Measurements from ENCODE around the gene SAMD4A.

The SAMD4A gene

GRCh38 chr14:54688229-54688628 lies 121.3 kb downstream of the SAMD4A start:
- Histone ChIP-seq H3K36me3 (ENCODE audit: control insufficient read depth, insufficient read depth, low read length) (no peaks in the 10 kb centered on the region), H3K4me1 (ENCODE audit: control insufficient read depth, insufficient read depth, low read length) (peaks cover 14% of the 10 kb centered on the region), H3K27ac (ENCODE audit: insufficient read depth, low read depth, low read length, poor library complexity, severe bottlenecking) (no peak overlapping the region), H3K4me3 (ENCODE audit: insufficient read depth, low read depth, low read length) (no peak overlapping the region), H3K9me3 (ENCODE audit: control insufficient read depth, low read length) (no peaks in the 10 kb centered on the region), H3K27me3 (ENCODE audit: control insufficient read depth, insufficient read depth, low read length, poor library complexity, severe bottlenecking) (no peaks in the 10 kb centered on the region)
- WGBS, 2 experiments = 92 to 94% methylated on average over 10 of the region's 10 CpGs

- Histone ChIP-seq H3K27ac (ENCODE audit: insufficient read depth, low read depth, low read length, poor library complexity, severe bottlenecking) (no peak overlapping the region), H3K4me1 (ENCODE audit: control insufficient read depth, insufficient read depth, low read length) (peaks cover 5% of the 10 kb centered on the region), H3K36me3 (ENCODE audit: control insufficient read depth, insufficient read depth, low read length) (no peaks in the 10 kb centered on the region), H3K9me3 (ENCODE audit: control insufficient read depth, low read length) (no peaks in the 10 kb centered on the region), H3K27me3 (ENCODE audit: control insufficient read depth, insufficient read depth, low read length, poor library complexity, severe bottlenecking) (no peaks in the 10 kb centered on the region), H3K4me3 (ENCODE audit: insufficient read depth, low read depth, low read length) (no peak overlapping the region)
- WGBS, 2 experiments = 88 to 100% methylated on average over 1 of the region's 1 CpG
Observed at GRCh38 chr14:54689928-54690327, 123.0 kb downstream of the SAMD4A start.

DNA sequence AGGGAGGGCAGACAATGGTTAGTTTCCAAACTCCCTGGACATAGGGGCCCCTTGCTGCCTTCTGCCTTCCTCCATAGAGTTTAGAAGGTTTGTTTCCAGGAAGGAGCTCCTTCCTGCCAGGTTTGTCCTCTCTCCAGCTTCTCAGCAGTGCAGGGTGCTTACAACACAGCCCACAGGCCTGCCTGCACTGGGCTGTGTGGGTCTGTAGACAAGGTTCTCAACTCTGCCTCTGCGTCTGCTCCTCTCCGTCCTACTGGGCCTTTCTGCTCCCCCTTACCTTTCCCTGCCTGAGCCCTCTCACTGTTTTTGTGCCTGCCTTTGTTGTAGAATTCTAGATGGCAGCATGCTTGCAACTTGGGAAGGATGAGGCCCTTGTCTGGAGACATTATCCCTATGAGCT lies 124.0 kb downstream of the SAMD4A start:
- Histone ChIP-seq H3K9me3 (ENCODE audit: control insufficient read depth, low read length) (no peaks in the 10 kb centered on the region), H3K27me3 (ENCODE audit: control insufficient read depth, insufficient read depth, low read length, poor library complexity, severe bottlenecking) (no peaks in the 10 kb centered on the region), H3K4me1 (ENCODE audit: control insufficient read depth, insufficient read depth, low read length) (peaks cover 5% of the 10 kb centered on the region), H3K27ac (ENCODE audit: insufficient read depth, low read depth, low read length, poor library complexity, severe bottlenecking) (no peak overlapping the region), H3K4me3 (ENCODE audit: insufficient read depth, low read depth, low read length) (no peak overlapping the region), H3K36me3 (ENCODE audit: control insufficient read depth, insufficient read depth, low read length) (no peaks in the 10 kb centered on the region)
- 85 to 94% methylated on average over 2 of the region's 2 CpGs for WGBS, 2 experiments

DNA sequence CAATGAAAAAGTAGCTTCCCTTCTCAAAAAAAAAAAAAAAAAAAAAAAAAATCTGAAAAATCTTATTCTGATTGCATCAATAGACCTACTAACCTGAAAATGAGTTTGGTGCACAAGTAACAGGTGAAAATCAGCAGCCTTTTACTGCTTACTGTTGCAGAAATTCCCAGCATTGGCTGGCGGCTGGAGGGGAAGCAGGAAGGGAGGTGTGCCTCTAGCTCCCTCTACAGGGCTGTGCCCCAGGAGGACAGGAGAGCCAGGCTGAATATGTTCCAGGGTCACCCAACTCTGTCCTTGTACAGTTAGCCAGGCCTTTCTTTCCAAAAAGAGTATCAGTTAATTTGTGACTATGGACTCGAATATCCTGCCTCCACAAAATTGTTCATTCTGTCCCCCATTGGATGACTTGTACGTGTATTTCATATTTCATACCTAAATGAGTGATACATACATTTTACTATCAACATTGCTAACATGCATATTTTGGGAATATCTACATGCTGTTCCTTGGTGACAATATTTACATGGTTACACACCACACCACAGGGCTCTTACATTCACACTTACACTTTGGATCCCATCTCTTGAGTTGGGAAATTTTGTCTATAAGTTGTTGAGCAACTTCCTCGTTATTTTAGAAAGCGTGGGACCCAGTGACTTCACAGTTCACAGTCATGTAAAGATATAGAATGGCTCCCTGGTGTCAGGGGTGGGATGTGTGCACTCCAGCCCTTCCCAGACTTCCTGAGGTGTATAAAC lies 124.8 kb downstream of the SAMD4A start:
- no peaks in the 10 kb centered on the region for H3K27me3 ChIP-seq (ENCODE audit: control insufficient read depth, insufficient read depth, low read length, poor library complexity, severe bottlenecking)
- no peak overlapping the region for H3K27ac ChIP-seq (ENCODE audit: insufficient read depth, low read depth, low read length, poor library complexity, severe bottlenecking)
- H3K4me1 ChIP-seq (ENCODE audit: control insufficient read depth, insufficient read depth, low read length) = peaks cover 5% of the 10 kb centered on the region
- no peaks in the 10 kb centered on the region for H3K36me3 ChIP-seq (ENCODE audit: control insufficient read depth, insufficient read depth, low read length)
- WGBS, 2 experiments = 47 to 53% methylated on average over 5 of the region's 5 CpGs
- H3K9me3 ChIP-seq (ENCODE audit: control insufficient read depth, low read length) = no peaks in the 10 kb centered on the region
- H3K4me3 ChIP-seq (ENCODE audit: insufficient read depth, low read depth, low read length) = no peak overlapping the region

DNA sequence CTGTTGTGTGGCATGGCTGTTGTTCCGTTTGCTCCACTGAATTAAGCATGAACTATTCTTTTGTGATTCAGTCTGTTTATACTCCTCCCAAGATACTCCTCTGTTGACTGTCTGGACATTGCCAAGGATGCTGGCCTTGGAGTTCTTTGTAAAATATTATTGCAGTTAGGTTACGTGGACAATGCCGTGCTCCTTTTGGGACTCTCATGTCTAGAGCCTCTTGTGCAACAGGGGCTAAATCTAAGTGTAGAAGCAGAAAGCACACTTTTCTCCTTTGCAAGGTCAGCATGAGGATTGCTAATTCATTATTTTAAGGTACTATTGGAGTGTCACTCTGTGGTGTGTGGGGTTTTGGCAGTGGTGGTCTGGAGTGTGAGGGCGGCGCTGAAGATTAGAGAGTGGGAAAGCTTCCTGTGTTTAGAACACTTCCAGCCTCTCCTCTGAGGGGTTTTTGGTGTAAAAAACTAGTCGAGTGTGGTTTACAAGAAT lies 125.4 kb downstream of the SAMD4A start:
- H3K4me3 ChIP-seq (ENCODE audit: insufficient read depth, low read depth, low read length) = no peak overlapping the region

DNA sequence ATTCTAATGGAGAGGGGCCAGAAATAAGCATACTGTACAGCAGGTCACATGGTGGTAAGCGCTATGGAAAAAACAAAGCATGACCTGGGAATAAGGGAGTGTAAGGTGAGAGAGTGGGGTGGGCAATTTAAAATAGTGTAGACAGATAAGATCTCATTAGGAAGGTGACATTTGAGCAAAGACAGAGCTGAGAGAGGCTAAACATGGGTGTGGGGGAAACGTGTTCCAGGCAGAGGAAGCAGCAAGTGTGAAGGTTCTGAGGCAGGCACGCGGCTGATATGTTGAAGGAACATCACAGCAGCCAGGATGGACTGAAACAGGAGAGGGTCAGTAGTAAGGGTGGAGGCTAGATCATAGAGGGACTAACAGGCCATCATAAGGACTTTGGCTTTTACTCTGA lies 126.8 kb downstream of the SAMD4A start:
- H3K27ac ChIP-seq (ENCODE audit: insufficient read depth, low read depth, low read length, poor library complexity, severe bottlenecking) = no peak overlapping the region
- H3K27me3 ChIP-seq (ENCODE audit: control insufficient read depth, insufficient read depth, low read length, poor library complexity, severe bottlenecking) = no peaks in the 10 kb centered on the region
- peaks cover 5% of the 10 kb centered on the region for H3K4me1 ChIP-seq (ENCODE audit: control insufficient read depth, insufficient read depth, low read length)
- H3K4me3 ChIP-seq (ENCODE audit: insufficient read depth, low read depth, low read length) = no peak overlapping the region
- WGBS, 2 experiments = 92 to 97% methylated on average over 4 of the region's 4 CpGs
- H3K9me3 ChIP-seq (ENCODE audit: control insufficient read depth, low read length) = no peaks in the 10 kb centered on the region
- H3K36me3 ChIP-seq (ENCODE audit: control insufficient read depth, insufficient read depth, low read length) = no peaks in the 10 kb centered on the region

More for the DNA sequence above, 125.4 kb downstream of the SAMD4A start:
- Histone ChIP-seq H3K9me3 (ENCODE audit: control insufficient read depth, low read length) (no peaks in the 10 kb centered on the region), H3K27me3 (ENCODE audit: control insufficient read depth, insufficient read depth, low read length, poor library complexity, severe bottlenecking) (no peaks in the 10 kb centered on the region), H3K4me1 (ENCODE audit: control insufficient read depth, insufficient read depth, low read length) (peaks cover 5% of the 10 kb centered on the region), H3K36me3 (ENCODE audit: control insufficient read depth, insufficient read depth, low read length) (no peaks in the 10 kb centered on the region), H3K27ac (ENCODE audit: insufficient read depth, low read depth, low read length, poor library complexity, severe bottlenecking) (no peak overlapping the region)
- 97% methylated on average over 6 of the region's 6 CpGs for WGBS, 2 experiments

GRCh38 chr14:54695196-54695595 lies 128.3 kb downstream of the SAMD4A start:
- no peaks in the 10 kb centered on the region for H3K27me3 ChIP-seq (ENCODE audit: control insufficient read depth, insufficient read depth, low read length, poor library complexity, severe bottlenecking)
- H3K9me3 ChIP-seq (ENCODE audit: control insufficient read depth, low read length) = no peaks in the 10 kb centered on the region
- H3K4me1 ChIP-seq (ENCODE audit: control insufficient read depth, insufficient read depth, low read length) = peaks cover 5% of the 10 kb centered on the region
- H3K4me3 ChIP-seq (ENCODE audit: insufficient read depth, low read depth, low read length) = no peak overlapping the region
- 95 to 96% methylated on average over 1 of the region's 1 CpG for WGBS, 2 experiments
- no peaks in the 10 kb centered on the region for H3K36me3 ChIP-seq (ENCODE audit: control insufficient read depth, insufficient read depth, low read length)
- H3K27ac ChIP-seq (ENCODE audit: insufficient read depth, low read depth, low read length, poor library complexity, severe bottlenecking) = no peak overlapping the region

- H3K36me3 ChIP-seq (ENCODE audit: control insufficient read depth, insufficient read depth, low read length) = no peaks in the 10 kb centered on the region
- 89 to 95% methylated on average over 5 of the region's 5 CpGs for WGBS, 2 experiments
- H3K4me3 ChIP-seq (ENCODE audit: insufficient read depth, low read depth, low read length) = no peak overlapping the region
- H3K9me3 ChIP-seq (ENCODE audit: control insufficient read depth, low read length) = no peaks in the 10 kb centered on the region
- H3K27ac ChIP-seq (ENCODE audit: insufficient read depth, low read depth, low read length, poor library complexity, severe bottlenecking) = no peak overlapping the region
- no peaks in the 10 kb centered on the region for H3K4me1 ChIP-seq (ENCODE audit: control insufficient read depth, insufficient read depth, low read length)
- H3K27me3 ChIP-seq (ENCODE audit: control insufficient read depth, insufficient read depth, low read length, poor library complexity, severe bottlenecking) = no peaks in the 10 kb centered on the region
Observed at GRCh38 chr14:54697001-54697400, 130.1 kb downstream of the SAMD4A start.

- H3K4me3 ChIP-seq (ENCODE audit: insufficient read depth, low read depth, low read length) = no peak overlapping the region
- WGBS, 2 experiments = 93 to 97% methylated on average over 4 of the region's 4 CpGs
- no peaks in the 10 kb centered on the region for H3K27me3 ChIP-seq (ENCODE audit: control insufficient read depth, insufficient read depth, low read length, poor library complexity, severe bottlenecking)
- H3K27ac ChIP-seq (ENCODE audit: insufficient read depth, low read depth, low read length, poor library complexity, severe bottlenecking) = no peak overlapping the region
- no peaks in the 10 kb centered on the region for H3K36me3 ChIP-seq (ENCODE audit: control insufficient read depth, insufficient read depth, low read length)
- H3K4me1 ChIP-seq (ENCODE audit: control insufficient read depth, insufficient read depth, low read length) = no peaks in the 10 kb centered on the region
- no peaks in the 10 kb centered on the region for H3K9me3 ChIP-seq (ENCODE audit: control insufficient read depth, low read length)
Observed at GRCh38 chr14:54697803-54698202, 130.9 kb downstream of the SAMD4A start.

- Histone ChIP-seq H3K36me3 (ENCODE audit: control insufficient read depth, insufficient read depth, low read length) (no peaks in the 10 kb centered on the region), H3K4me3 (ENCODE audit: insufficient read depth, low read depth, low read length) (no peak overlapping the region), H3K4me1 (ENCODE audit: control insufficient read depth, insufficient read depth, low read length) (no peaks in the 10 kb centered on the region), H3K27ac (ENCODE audit: insufficient read depth, low read depth, low read length, poor library complexity, severe bottlenecking) (no peak overlapping the region), H3K9me3 (ENCODE audit: control insufficient read depth, low read length) (no peaks in the 10 kb centered on the region), H3K27me3 (ENCODE audit: control insufficient read depth, insufficient read depth, low read length, poor library complexity, severe bottlenecking) (no peaks in the 10 kb centered on the region)
- WGBS, 2 experiments = 92% methylated on average over 6 of the region's 6 CpGs
Observed at GRCh38 chr14:54698501-54698900, 131.6 kb downstream of the SAMD4A start.
